Choroid plexus epithelial cell (primary cell): Measurements from ENCODE around the gene FAM171A1.

Experiments used
- DNase-seq: peaks from one replicate; pipeline ENCODE4 v3.0.0-alpha.2; 2010; ENCODE audit warnings: low read depth
- H3K4me3 ChIP-seq: 2 replicates; pipeline ENCODE4 v1.5.1; 2011; ENCODE audit warnings: low read depth, mild to moderate bottlenecking, control low read depth, low read length, moderate library complexity
- TF ChIP-seq, protein P1 (sequence below): conservative IDR thresholded peaks from 2 replicates; pipeline ENCODE4 v1.5.1; 2011; ENCODE audit warnings: low read depth, mild to moderate bottlenecking, control low read depth, inconsistent platforms, low read length, moderate library complexity

FAM171A1 gene

DNA sequence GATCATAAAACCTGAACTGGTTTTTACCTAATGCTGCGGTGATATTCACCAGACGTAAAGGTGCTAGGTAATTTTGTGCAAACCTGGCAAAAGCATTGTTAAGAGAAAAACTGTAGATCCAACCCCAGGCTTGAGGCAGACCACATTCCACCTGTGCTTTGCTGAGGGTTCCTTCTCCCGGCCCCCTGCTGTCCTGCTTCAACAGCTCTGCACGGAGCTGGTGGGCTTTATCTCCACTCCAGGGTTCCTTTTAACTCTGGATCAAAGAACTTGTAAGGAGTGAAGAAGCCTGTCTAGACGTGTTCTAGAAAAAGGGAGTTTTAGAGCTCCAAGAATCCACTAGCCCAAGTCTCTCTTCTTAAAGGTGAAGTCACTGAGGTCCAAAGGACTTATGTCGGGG is 115.1 kb downstream of the FAM171A1 start:
- TF ChIP-seq, protein P1, sequence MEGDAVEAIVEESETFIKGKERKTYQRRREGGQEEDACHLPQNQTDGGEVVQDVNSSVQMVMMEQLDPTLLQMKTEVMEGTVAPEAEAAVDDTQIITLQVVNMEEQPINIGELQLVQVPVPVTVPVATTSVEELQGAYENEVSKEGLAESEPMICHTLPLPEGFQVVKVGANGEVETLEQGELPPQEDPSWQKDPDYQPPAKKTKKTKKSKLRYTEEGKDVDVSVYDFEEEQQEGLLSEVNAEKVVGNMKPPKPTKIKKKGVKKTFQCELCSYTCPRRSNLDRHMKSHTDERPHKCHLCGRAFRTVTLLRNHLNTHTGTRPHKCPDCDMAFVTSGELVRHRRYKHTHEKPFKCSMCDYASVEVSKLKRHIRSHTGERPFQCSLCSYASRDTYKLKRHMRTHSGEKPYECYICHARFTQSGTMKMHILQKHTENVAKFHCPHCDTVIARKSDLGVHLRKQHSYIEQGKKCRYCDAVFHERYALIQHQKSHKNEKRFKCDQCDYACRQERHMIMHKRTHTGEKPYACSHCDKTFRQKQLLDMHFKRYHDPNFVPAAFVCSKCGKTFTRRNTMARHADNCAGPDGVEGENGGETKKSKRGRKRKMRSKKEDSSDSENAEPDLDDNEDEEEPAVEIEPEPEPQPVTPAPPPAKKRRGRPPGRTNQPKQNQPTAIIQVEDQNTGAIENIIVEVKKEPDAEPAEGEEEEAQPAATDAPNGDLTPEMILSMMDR = no peak

DNA sequence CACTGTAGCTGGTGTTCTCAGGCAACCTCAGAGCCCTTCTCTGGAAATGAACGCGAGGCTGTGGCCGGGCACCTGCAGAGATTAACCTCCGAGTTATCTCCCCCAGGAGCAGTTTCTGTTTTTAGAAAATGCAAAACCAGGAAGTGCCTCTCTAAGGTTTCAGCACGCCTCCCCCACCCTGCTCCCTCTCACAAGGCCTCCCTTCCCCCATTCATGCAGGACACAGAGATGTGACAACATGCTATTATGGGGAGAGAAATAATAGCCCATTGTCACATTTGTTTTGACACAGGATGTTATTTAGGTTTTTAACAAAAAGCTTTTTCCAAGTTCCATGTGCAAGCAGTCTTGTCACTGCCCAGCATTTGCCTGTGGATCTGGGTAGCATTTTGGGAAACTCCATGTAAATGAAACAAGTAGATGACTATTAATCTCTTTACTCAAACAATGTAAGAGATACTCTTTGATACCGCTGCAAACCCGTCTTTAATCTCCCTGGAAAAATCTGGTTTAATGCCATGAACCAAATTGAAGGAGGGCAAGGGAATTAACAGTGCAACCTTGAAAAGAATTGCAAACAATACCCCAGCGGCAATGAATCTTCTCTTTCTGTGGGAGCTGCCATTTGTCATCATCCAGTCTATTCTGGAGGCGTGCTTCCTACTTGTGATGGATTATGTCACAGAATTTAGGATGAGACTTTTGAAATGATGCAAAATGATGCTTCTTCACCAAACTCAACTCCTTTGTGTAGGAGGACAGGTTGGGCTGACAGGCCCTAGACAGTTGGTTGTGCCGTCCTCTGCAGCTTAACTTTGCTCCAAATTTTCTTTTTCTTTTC is 116.1 kb downstream of the FAM171A1 start:
- no peak for DNase-seq
- peak overlapping the region; percentile 28 for H3K4me3 ChIP-seq
- TF ChIP-seq, protein P1 = no peak

More for the DNA sequence above, 115.1 kb downstream of the FAM171A1 start:
- DNase-seq = no peak
- no peak overlapping the region for H3K4me3 ChIP-seq

DNA sequence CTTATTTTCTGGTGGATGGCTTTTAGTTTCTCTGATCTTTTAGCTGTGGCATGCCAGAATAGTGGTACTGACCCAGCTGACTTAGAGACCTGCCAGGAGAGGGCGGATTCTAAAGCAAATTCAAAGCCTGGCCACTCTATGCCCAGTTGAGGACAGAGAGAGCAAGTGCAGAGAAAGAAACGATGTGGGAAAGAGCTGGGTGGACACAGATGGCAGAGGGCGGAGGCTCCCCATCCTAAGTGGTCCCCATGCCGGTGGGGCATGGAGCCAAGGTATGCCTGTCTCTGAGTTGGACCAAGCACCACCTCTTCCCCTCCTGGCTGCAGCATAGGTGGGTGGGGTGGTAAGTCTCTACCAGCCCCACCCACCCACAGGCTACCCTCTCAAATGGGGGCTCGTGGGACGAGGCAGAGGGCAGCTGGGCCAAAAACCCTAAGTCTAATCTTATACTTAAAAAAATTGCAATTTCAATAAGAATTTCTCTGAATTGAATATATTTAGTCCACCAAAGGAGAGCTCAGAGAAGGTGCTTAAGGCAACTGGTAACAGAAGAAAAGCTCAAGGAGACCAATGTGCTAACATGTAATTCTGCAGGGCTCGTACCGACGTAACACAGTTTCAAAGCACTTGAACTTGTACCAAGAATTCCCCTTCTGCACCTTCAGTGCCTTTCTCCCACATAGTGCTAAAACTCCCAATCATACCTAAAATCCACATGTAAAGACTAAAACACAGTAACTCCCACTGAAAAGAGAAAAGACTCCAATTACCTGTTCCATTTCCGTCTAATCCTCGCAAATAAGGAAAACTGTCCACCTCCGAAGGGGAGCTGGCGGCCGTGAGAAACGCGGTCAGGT is 116.9 kb downstream of the FAM171A1 start:
- DNase-seq = no peak
- TF ChIP-seq, protein P1 = no peak
- peak overlapping the region; percentile 28 for H3K4me3 ChIP-seq

DNA sequence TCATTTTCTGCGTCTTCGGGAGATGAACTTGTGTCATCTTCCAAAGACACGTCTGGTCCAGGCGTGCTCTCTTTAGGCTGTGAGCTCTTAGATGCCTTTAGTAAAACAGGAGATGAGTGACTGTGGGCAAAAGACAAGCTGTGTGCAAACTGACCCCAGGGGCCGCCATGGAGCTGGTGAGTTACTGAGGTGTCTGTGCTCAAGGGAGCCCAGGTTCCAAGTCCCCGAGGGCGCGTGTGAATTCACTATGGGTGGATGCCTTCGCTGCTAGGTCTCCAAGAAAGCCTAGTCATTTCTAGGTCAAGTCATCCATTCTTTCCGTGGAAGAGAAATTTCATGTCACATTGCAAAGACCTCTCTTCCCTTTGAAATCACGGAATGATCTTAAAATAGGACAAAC is 118.7 kb downstream of the FAM171A1 start:
- DNase-seq = no peak
- H3K4me3 ChIP-seq = no peak overlapping the region
- TF ChIP-seq, protein P1 = no peak

DNA sequence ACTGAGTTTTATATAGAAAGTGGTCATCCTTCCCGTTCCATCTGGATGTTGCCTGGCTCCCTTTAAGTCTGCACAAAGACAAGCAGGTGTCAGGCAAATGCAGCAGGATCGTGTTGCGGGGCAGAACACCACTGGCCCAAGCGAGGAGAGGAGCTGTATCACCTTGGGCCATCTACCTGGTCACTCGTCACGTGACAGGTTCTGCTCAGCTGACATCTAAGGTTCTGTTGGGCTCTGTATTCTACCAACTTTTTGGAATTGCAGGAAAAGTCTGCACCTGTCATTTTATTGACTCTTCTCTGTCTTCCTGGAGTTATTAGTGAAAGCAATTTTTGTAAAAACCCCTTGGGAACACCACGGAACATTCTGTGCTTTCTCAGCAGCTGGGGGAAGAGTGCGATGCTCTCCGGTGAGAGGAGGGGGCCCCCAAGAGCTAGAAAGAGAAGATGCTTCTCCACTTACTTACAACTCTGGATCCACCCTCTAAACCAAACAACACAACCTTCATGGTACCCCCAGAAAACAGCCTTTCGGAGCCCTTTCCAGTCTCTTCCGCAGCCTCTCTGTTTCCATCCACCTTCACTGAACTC is 119.2 kb downstream of the FAM171A1 start:
- no peak for DNase-seq
- TF ChIP-seq, protein P1 = peak; percentile 19
- H3K4me3 ChIP-seq = no peak overlapping the region

DNA sequence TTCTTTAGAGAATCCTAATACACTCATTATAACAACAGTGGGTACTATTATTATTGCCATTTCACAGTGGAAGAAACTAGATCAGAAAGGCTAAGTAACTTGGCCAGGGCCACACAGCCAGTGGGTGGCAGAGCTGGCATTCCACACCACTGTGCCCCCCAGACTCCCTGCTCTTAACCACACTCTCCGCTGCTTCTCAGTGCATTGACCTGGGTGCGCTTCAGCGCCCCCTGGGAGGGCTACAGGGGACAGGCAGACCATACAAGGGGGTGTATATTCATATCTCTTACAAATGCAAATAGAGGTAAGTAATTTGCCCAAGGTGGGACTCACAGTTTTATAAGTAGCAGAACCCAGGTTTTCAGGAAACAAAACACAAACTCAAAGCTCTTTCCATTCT is 125.6 kb downstream of the FAM171A1 start:
- peak; percentile 28 for DNase-seq
- H3K4me3 ChIP-seq = no peak overlapping the region

More for the DNA sequence above, 125.6 kb downstream of the FAM171A1 start:
- TF ChIP-seq, protein P1 = peak; percentile 61
